Measurements from ENCODE around the gene USP22. TPM values are rescaled to one million over a fixed set of nuclear protein-coding genes. Genes with fewer than 3 reads are reported as not detected.

USP22 gene
- total and polyA plus RNA-seq, 10 of the 15 experiments (the other 5 are each of a cell fraction or from before 2014, with no cell fraction given) = 10.8 to 218 (median 98.8) TPM

DNA sequence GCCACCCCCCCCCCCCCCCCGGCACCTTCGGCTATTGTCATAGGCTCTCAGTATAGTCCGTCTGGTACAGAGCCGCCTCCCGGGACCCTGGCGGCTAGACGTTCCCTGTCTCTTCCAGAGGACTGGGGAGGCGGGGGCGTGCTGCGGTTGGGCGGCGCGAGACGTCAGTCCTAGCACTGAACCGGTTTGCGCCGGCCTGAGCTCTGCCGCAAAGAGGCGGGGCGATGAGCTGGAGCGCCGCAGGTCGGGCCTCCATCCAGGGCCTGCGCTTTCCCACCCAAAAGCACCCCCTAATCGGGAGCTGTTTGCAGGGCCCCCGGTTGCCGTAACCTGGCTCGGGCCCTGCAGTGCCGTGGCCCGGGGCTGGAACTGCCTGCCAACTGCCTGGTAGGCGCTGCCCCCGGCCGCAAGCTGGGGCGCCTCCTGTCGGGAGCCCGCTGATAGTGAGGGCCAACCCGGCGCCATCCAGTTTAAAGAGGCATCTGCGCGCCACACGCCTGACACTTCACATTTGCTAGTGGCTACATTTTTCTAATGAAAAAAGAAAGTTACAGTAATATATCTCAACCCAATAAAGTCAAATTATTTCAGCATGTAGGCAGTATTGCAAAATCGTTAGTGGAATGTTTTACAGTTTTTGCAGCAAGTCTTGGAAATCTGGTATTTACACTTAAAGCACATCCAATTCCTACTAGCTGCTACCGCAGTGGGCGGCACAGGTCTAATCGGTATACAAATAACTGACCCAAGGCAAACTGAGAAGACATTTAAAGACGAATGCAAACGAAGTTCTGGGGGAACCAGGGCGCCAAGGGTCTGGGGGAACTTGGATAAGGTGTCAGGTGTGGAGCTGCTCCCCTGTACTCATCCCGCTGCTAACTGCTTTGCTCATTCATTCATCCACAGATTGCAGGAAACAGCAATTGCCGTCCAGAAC is 753 bp upstream of the USP22 start (continued):
- TF ChIP-seq ZNF207 (IDR thresholded peaks at IDR 0.05; ENCODE audit: borderline replicate concordance) = peak; percentile 99
- TF ChIP-seq BCL11A (IDR thresholded peaks at IDR 0.05; ENCODE audit: low read depth, low read length) = 0 out of 2 replicates have a peak, but pooled peaks have one; percentile 27
- TF ChIP-seq GABPA (IDR thresholded peaks at IDR 0.05; ENCODE audit: low read depth) = no peak
- TF ChIP-seq MEF2A (IDR thresholded peaks at IDR 0.05; ENCODE audit: insufficient read depth, low read depth, low read length) = no peak
- TF ChIP-seq, protein P1, sequence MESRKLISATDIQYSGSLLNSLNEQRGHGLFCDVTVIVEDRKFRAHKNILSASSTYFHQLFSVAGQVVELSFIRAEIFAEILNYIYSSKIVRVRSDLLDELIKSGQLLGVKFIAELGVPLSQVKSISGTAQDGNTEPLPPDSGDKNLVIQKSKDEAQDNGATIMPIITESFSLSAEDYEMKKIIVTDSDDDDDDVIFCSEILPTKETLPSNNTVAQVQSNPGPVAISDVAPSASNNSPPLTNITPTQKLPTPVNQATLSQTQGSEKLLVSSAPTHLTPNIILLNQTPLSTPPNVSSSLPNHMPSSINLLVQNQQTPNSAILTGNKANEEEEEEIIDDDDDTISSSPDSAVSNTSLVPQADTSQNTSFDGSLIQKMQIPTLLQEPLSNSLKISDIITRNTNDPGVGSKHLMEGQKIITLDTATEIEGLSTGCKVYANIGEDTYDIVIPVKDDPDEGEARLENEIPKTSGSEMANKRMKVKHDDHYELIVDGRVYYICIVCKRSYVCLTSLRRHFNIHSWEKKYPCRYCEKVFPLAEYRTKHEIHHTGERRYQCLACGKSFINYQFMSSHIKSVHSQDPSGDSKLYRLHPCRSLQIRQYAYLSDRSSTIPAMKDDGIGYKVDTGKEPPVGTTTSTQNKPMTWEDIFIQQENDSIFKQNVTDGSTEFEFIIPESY (IDR thresholded peaks at IDR 0.05) = no peak
- no peak for TF ChIP-seq ZNF622 (IDR thresholded peaks at IDR 0.05)
- 0 out of 2 replicates have a peak, but pooled peaks have one; percentile 13 for TF ChIP-seq TAF1 (IDR thresholded peaks at IDR 0.05; ENCODE audit: borderline replicate concordance, low read depth, low read length)
- TF ChIP-seq CBX5 (IDR thresholded peaks at IDR 0.05; ENCODE audit: low read depth) = no peak
- TF ChIP-seq POLR2AphosphoS2 (IDR thresholded peaks at IDR 0.05; ENCODE audit: low read depth, low read length) = no peak
- TF ChIP-seq, protein P2, sequence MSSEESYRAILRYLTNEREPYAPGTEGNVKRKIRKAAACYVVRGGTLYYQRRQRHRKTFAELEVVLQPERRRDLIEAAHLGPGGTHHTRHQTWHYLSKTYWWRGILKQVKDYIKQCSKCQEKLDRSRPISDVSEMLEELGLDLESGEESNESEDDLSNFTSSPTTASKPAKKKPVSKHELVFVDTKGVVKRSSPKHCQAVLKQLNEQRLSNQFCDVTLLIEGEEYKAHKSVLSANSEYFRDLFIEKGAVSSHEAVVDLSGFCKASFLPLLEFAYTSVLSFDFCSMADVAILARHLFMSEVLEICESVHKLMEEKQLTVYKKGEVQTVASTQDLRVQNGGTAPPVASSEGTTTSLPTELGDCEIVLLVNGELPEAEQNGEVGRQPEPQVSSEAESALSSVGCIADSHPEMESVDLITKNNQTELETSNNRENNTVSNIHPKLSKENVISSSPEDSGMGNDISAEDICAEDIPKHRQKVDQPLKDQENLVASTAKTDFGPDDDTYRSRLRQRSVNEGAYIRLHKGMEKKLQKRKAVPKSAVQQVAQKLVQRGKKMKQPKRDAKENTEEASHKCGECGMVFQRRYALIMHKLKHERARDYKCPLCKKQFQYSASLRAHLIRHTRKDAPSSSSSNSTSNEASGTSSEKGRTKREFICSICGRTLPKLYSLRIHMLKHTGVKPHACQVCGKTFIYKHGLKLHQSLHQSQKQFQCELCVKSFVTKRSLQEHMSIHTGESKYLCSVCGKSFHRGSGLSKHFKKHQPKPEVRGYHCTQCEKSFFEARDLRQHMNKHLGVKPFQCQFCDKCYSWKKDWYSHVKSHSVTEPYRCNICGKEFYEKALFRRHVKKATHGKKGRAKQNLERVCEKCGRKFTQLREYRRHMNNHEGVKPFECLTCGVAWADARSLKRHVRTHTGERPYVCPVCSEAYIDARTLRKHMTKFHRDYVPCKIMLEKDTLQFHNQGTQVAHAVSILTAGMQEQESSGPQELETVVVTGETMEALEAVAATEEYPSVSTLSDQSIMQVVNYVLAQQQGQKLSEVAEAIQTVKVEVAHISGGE (CRISPR knock-in tag; IDR thresholded peaks at IDR 0.05) = no peak
- TF ChIP-seq NFYA (IDR thresholded peaks at IDR 0.05; ENCODE audit: borderline replicate concordance, low read depth, low read length) = no peak
- TF ChIP-seq CREB1 (IDR thresholded peaks at IDR 0.05; ENCODE audit: low read depth) = peak; percentile 32
- TF ChIP-seq, protein P3, sequence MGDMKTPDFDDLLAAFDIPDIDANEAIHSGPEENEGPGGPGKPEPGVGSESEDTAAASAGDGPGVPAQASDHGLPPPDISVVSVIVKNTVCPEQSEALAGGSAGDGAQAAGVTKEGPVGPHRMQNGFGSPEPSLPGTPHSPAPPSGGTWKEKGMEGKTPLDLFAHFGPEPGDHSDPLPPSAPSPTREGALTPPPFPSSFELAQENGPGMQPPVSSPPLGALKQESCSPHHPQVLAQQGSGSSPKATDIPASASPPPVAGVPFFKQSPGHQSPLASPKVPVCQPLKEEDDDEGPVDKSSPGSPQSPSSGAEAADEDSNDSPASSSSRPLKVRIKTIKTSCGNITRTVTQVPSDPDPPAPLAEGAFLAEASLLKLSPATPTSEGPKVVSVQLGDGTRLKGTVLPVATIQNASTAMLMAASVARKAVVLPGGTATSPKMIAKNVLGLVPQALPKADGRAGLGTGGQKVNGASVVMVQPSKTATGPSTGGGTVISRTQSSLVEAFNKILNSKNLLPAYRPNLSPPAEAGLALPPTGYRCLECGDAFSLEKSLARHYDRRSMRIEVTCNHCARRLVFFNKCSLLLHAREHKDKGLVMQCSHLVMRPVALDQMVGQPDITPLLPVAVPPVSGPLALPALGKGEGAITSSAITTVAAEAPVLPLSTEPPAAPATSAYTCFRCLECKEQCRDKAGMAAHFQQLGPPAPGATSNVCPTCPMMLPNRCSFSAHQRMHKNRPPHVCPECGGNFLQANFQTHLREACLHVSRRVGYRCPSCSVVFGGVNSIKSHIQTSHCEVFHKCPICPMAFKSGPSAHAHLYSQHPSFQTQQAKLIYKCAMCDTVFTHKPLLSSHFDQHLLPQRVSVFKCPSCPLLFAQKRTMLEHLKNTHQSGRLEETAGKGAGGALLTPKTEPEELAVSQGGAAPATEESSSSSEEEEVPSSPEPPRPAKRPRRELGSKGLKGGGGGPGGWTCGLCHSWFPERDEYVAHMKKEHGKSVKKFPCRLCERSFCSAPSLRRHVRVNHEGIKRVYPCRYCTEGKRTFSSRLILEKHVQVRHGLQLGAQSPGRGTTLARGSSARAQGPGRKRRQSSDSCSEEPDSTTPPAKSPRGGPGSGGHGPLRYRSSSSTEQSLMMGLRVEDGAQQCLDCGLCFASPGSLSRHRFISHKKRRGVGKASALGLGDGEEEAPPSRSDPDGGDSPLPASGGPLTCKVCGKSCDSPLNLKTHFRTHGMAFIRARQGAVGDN (IDR thresholded peaks at IDR 0.05) = peak; percentile 90
- TF ChIP-seq TARDBP (IDR thresholded peaks at IDR 0.05; ENCODE audit: borderline replicate concordance) = no peak
- no peak for TF ChIP-seq ZNF384 (IDR thresholded peaks at IDR 0.05; ENCODE audit: borderline replicate concordance, low read depth, low read length)
- TF ChIP-seq YBX1 (IDR thresholded peaks at IDR 0.05) = no peak
- 0 out of 2 replicates have a peak, but pooled peaks have one; percentile 17 for TF ChIP-seq ZSCAN29 (IDR thresholded peaks at IDR 0.05)
- TF ChIP-seq KAT2A (conservative IDR thresholded peaks at IDR 0.05; ENCODE audit: control insufficient read depth, low read depth, low read length) = no peak
- no peak for TF ChIP-seq MYC (IDR thresholded peaks at IDR 0.05; ENCODE audit: insufficient read depth, insufficient read length, insufficient replicate concordance, low read length, severe bottlenecking)
